Astrocyte (in vitro differentiated cells and primary cell): ENCODE results near the gene GNGT1. TPM values are rescaled to one million over a fixed set of nuclear protein-coding genes. Genes with fewer than 3 reads are reported as not detected.
"Not testable (repeated sequence)": the region's sequence is repeated elsewhere in the genome, so short reads cannot be mapped to it uniquely, and the experiment has no call there.

Experiments used
- DNase-seq: peaks from one replicate; pipeline ENCODE4 v3.0.0-alpha.2; 2010; ENCODE audit warnings: low read depth
- FAIRE-seq: peaks from 2 replicates; lab custom pipeline; 2011; peaks lifted over from hg19 to GRCh38; lab: Jason Lieb, UNC
- H2AFZ ChIP-seq: 2 replicates; pipeline ENCODE4 v1.6.0; 2012; ENCODE audit warnings: low read depth, low read length, inconsistent platforms
- H3K27ac ChIP-seq: 2 replicates; pipeline ENCODE4 v1.5.1; 2011; ENCODE audit warnings: low read depth, low read length, inconsistent platforms
- H3K27me3 ChIP-seq: 2 replicates; pipeline ENCODE4 v1.6.0; 2011; ENCODE audit warnings: low read length, inconsistent platforms; ENCODE audit not compliant: insufficient read depth
- H3K36me3 ChIP-seq: 2 replicates; pipeline ENCODE4 v1.5.1; 2011; ENCODE audit warnings: low read length, inconsistent platforms; ENCODE audit not compliant: insufficient read depth
- H3K4me1 ChIP-seq: 2 replicates; pipeline ENCODE4 v1.5.1; 2011; ENCODE audit warnings: low read length, inconsistent platforms; ENCODE audit not compliant: insufficient read depth
- H3K4me2 ChIP-seq: 2 replicates; pipeline ENCODE4 v1.6.0; 2012; ENCODE audit warnings: low read length, inconsistent platforms
- H3K4me3 ChIP-seq: 2 replicates; pipeline ENCODE4 v1.5.1; 2011; ENCODE audit warnings: low read depth, mild to moderate bottlenecking, low read length, inconsistent platforms; ENCODE audit not compliant: insufficient read depth
- H3K79me2 ChIP-seq: 2 replicates; pipeline ENCODE4 v1.6.0; 2012; ENCODE audit warnings: mild to moderate bottlenecking, low read length, inconsistent platforms; ENCODE audit not compliant: insufficient read depth
- H3K9ac ChIP-seq: 2 replicates; pipeline ENCODE4 v1.6.0; 2012; ENCODE audit warnings: mild to moderate bottlenecking, low read length, inconsistent platforms
- H3K9me3 ChIP-seq: 2 replicates; pipeline ENCODE4 v1.5.1; 2012; ENCODE audit warnings: low read depth, mild to moderate bottlenecking, low read length, inconsistent platforms; ENCODE audit not compliant: insufficient read depth
- H4K20me1 ChIP-seq: 2 replicates; pipeline ENCODE4 v1.6.0; 2012; ENCODE audit warnings: low read length, inconsistent platforms; ENCODE audit not compliant: insufficient read depth
- H3K27ac Mint-ChIP-seq: one replicate; pipeline ENCODE4 v1.8.0; 2021; ENCODE audit warnings: mild to moderate bottlenecking, mixed read lengths; ENCODE audit not compliant: unreplicated experiment
- H3K27me3 Mint-ChIP-seq: one replicate; pipeline ENCODE4 v1.8.0; 2021; ENCODE audit warnings: low read depth, mixed read lengths; ENCODE audit not compliant: unreplicated experiment
- H3K36me3 Mint-ChIP-seq: one replicate; pipeline ENCODE4 v1.8.0; 2021; ENCODE audit warnings: low read depth, mixed read lengths; ENCODE audit not compliant: unreplicated experiment
- H3K4me1 Mint-ChIP-seq: one replicate; pipeline ENCODE4 v1.8.0; 2021; ENCODE audit warnings: low read depth, mixed read lengths; ENCODE audit not compliant: unreplicated experiment
- H3K4me3 Mint-ChIP-seq: one replicate; pipeline ENCODE4 v1.8.0; 2021; ENCODE audit warnings: mild to moderate bottlenecking, moderate library complexity, mixed read lengths; ENCODE audit not compliant: unreplicated experiment
- H3K9me3 Mint-ChIP-seq: one replicate; pipeline ENCODE4 v1.8.0; 2021; ENCODE audit warnings: mild to moderate bottlenecking, mixed read lengths; ENCODE audit not compliant: unreplicated experiment
- CTCF ChIP-seq: IDR thresholded peaks from 2 replicates; pipeline ENCODE4 v1.5.1; 2011; ENCODE audit warnings: low read depth, mild to moderate bottlenecking, inconsistent platforms, low read length, moderate library complexity; ENCODE audit not compliant: insufficient read depth
- EZH2 ChIP-seq: IDR thresholded peaks from 2 replicates; pipeline ENCODE4 v1.6.1; 2012; ENCODE audit warnings: mild to moderate bottlenecking, low read length, inconsistent platforms; ENCODE audit not compliant: insufficient read depth
- total RNA-seq: library from RNA; stranded (reverse); gene quantifications from 2 replicates; pipeline ENCODE4 v1.2.1, GENCODE V29; 2021

GNGT1 gene
- total RNA-seq, 1 donor from 2014 or later = not detected

GRCh38 chr7:93910076-93910994 lies 4.0 kb downstream of the GNGT1 start:
- no peak overlapping the region for H2AFZ ChIP-seq
- no peaks in the 10 kb centered on the region for H3K27me3 ChIP-seq
- H3K4me1 ChIP-seq = no peaks in the 10 kb centered on the region
- H3K9ac ChIP-seq = no peak overlapping the region
- H4K20me1 ChIP-seq = no peaks in the 10 kb centered on the region
- Mint-ChIP-seq H3K9me3 (no peaks in the 10 kb centered on the region), H3K27ac (no peak overlapping the region), H3K4me3 (no peak overlapping the region), H3K36me3 (no peaks in the 10 kb centered on the region), H3K4me1 (peaks cover 4% of the 10 kb centered on the region), H3K27me3 (no peaks in the 10 kb centered on the region)
- DNase-seq (peak; percentile 84), FAIRE-seq (no peak)
- no peaks in the 10 kb centered on the region for H3K9me3 ChIP-seq
- H3K79me2 ChIP-seq = no peaks in the 10 kb centered on the region
- H3K4me2 ChIP-seq = no peak overlapping the region
- no peak overlapping the region for H3K27ac ChIP-seq
- H3K36me3 ChIP-seq = no peaks in the 10 kb centered on the region
- no peak overlapping the region for H3K4me3 ChIP-seq
- no peak for TF ChIP-seq EZH2
- no peak for TF ChIP-seq CTCF

GRCh38 chr7:93911242-93911641 lies 4.9 kb downstream of the GNGT1 start:
- H2AFZ ChIP-seq, H3K4me3 ChIP-seq, H3K27ac ChIP-seq, H3K4me2 ChIP-seq, H3K27ac Mint-ChIP-seq, H3K27me3 Mint-ChIP-seq, FAIRE-seq, H3K9ac ChIP-seq, H3K4me3 Mint-ChIP-seq, H3K4me1 Mint-ChIP-seq, H3K4me1 ChIP-seq, H3K9me3 Mint-ChIP-seq, H4K20me1 ChIP-seq, H3K36me3 ChIP-seq, H3K79me2 ChIP-seq, H3K27me3 ChIP-seq, DNase-seq, H3K9me3 ChIP-seq, H3K36me3 Mint-ChIP-seq: not testable (repeated sequence)

GRCh38 chr7:93911661-93912060 lies 5.3 kb downstream of the GNGT1 start:
- peak; percentile 42 for DNase-seq
- not testable (repeated sequence) for H3K36me3 ChIP-seq, H3K27me3 ChIP-seq, H3K27ac ChIP-seq, H3K9ac ChIP-seq, H3K4me2 ChIP-seq, H3K9me3 Mint-ChIP-seq, H3K27ac Mint-ChIP-seq, H3K4me1 Mint-ChIP-seq, H3K4me3 Mint-ChIP-seq, H3K79me2 ChIP-seq, H2AFZ ChIP-seq, H3K27me3 Mint-ChIP-seq, H3K36me3 Mint-ChIP-seq, H3K9me3 ChIP-seq, H4K20me1 ChIP-seq, H3K4me3 ChIP-seq, H3K4me1 ChIP-seq
- peak; percentile 82 for FAIRE-seq
